Endothelial cell (in vitro differentiated cells): ENCODE results near the gene GREB1. TPM values are rescaled to one million over a fixed set of nuclear protein-coding genes. Genes with fewer than 3 reads are reported as not detected.
A peak's percentile ranks its signal among the peaks of the same experiment; 100 is the strongest.

Experiments
- DNase-seq: peaks from one replicate; pipeline ENCODE4 v3.0.0; 2021; ENCODE audit warnings: low spot score
- H3K27ac Mint-ChIP-seq: one replicate; pipeline ENCODE4 v1.8.0; 2021; ENCODE audit warnings: mixed read lengths, inconsistent platforms; ENCODE audit not compliant: unreplicated experiment
- H3K27me3 Mint-ChIP-seq: one replicate; pipeline ENCODE4 v1.8.0; 2021; ENCODE audit warnings: mild to moderate bottlenecking, moderate library complexity, mixed read lengths, inconsistent platforms; ENCODE audit not compliant: unreplicated experiment
- H3K36me3 Mint-ChIP-seq: one replicate; pipeline ENCODE4 v1.8.0; 2021; ENCODE audit warnings: mild to moderate bottlenecking, low read depth, mixed read lengths, inconsistent platforms; ENCODE audit not compliant: unreplicated experiment
- H3K4me1 Mint-ChIP-seq: one replicate; pipeline ENCODE4 v1.8.0; 2021; ENCODE audit warnings: mild to moderate bottlenecking, mixed read lengths, inconsistent platforms; ENCODE audit not compliant: unreplicated experiment
- H3K4me3 Mint-ChIP-seq: one replicate; pipeline ENCODE4 v1.8.0; 2021; ENCODE audit warnings: mild to moderate bottlenecking, mixed read lengths, inconsistent platforms; ENCODE audit not compliant: unreplicated experiment
- H3K9me3 Mint-ChIP-seq: one replicate; pipeline ENCODE4 v1.8.0; 2021; ENCODE audit warnings: mixed read lengths, inconsistent platforms; ENCODE audit not compliant: unreplicated experiment
- total RNA-seq: library from RNA; stranded (reverse); fragmentation: NEBNext Ultra II Directional; extraction: Animal tissue kit (Norgen Biotek cat#: 25700); gene quantifications from one replicate; pipeline ENCODE4 v1.2.1, GENCODE V29; 2021; ENCODE audit not compliant: unreplicated experiment
- TF ChIP-seq, protein P1 (sequence below): fragments of 200-600 bp; sonication (generic); IDR thresholded peaks from one replicate; pipeline ENCODE4 v1.5.0; 2021; ENCODE audit warnings: antibody characterized with exemption; ENCODE audit not compliant: unreplicated experiment

The GREB1 gene
- total RNA-seq, 1 donor from 2014 or later, result 35.9 TPM

DNA sequence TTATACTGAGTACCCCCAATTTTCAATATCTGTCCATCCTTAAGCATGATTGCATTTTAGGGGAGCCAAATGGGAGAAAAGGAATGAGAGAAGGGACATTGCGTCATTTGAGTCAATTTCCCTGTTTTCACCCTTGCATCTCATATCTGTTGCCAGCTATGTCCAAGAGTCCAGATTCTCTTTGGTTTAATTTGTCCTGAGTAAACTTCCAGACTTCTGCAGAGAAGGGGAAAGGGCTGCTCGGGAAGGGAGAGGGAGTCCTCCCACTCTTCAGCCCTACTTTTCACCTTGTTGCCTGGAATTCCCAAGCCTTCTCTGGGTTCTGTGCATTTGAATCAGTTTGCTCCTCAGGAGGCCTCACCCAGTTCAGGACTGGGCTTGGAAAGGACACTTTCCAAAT lies 16.5 kb downstream of the GREB1 start:
- Mint-ChIP-seq H3K27ac (no peak overlapping the region), H3K4me1 (peaks cover 17% of the 10 kb centered on the region)

DNA sequence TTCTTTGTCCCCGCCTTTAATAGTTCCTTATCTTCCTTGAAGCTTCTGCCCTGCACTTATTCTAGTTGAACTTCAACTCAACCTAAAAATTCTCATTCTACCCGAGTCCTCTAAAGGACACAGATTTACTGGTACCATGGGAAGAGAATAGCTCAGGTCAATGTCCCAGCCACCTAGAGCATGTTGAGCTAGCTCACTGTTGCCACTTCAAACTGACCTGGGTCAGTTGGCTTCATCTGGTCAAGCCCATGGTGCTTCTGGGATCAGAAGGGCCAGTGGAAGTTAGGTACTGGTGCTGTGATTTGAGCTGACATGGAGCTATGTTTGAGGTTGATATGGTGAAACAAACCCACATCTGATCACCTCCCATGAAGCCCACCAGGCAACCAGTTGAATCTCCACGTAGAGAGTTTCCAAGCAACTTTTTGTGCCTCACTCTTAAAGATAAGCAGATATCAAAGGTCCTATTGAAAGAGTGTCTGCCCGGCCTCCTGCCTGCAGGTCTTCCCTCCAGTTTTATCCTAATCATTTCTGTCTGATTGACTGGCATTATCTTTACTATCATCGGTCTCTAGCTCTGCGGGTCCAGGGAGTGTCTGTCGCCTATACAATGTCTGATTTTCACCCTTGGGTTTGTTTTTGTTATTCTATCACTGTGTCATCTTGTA lies 17.2 kb downstream of the GREB1 start:
- peaks cover 25% of the 10 kb centered on the region for H3K4me1 Mint-ChIP-seq
- H3K27ac Mint-ChIP-seq, result no peak overlapping the region
- H3K36me3 Mint-ChIP-seq, result peaks cover 7% of the 10 kb centered on the region
- H3K9me3 Mint-ChIP-seq, result no peaks in the 10 kb centered on the region
- no peaks in the 10 kb centered on the region for H3K27me3 Mint-ChIP-seq
- DNase-seq, result no peak
- TF ChIP-seq, protein P1, sequence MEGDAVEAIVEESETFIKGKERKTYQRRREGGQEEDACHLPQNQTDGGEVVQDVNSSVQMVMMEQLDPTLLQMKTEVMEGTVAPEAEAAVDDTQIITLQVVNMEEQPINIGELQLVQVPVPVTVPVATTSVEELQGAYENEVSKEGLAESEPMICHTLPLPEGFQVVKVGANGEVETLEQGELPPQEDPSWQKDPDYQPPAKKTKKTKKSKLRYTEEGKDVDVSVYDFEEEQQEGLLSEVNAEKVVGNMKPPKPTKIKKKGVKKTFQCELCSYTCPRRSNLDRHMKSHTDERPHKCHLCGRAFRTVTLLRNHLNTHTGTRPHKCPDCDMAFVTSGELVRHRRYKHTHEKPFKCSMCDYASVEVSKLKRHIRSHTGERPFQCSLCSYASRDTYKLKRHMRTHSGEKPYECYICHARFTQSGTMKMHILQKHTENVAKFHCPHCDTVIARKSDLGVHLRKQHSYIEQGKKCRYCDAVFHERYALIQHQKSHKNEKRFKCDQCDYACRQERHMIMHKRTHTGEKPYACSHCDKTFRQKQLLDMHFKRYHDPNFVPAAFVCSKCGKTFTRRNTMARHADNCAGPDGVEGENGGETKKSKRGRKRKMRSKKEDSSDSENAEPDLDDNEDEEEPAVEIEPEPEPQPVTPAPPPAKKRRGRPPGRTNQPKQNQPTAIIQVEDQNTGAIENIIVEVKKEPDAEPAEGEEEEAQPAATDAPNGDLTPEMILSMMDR, result no peak
- H3K4me3 Mint-ChIP-seq, result no peak overlapping the region

More for the DNA sequence above, 16.5 kb downstream of the GREB1 start:
- Mint-ChIP-seq H3K36me3 (peaks cover 4% of the 10 kb centered on the region), H3K4me3 (no peak overlapping the region), H3K27me3 (no peaks in the 10 kb centered on the region), H3K9me3 (no peaks in the 10 kb centered on the region)
- TF ChIP-seq, protein P1, result no peak
- DNase-seq, result no peak

DNA sequence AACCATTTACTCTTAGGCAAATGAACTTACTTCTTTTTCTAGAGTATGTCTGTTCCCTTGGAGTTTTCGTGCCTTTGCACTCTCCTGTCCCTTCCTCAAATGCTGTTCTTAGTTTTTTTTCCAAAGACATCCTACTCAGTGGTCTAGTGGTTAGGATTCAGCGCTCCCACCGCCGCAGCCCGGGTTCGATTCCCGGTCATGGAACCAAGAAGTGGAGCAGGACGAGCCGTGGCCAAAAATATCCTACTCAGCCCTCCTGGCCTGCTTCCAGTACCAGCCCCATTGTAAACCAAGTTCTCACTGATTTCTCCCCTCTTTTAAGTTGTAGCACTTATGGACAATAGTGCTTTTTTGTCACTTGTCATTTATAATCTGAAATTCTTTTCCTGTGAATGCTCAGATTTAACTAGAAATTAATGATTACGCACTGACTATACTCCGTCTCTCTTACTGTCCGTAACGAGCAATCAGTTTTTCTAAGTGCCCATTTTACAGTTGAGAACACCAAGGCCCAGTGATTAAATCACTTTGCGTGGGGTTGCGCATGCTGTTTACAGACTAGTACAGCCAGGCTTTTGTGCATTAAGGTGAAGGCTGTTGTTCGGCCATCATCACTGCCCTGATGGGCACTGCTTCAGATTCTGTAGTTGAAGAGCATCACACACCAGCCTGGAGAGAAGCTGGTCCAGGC lies 17.9 kb downstream of the GREB1 start:
- H3K9me3 Mint-ChIP-seq, result no peaks in the 10 kb centered on the region
- no peaks in the 10 kb centered on the region for H3K27me3 Mint-ChIP-seq
- peaks cover 26% of the 10 kb centered on the region for H3K4me1 Mint-ChIP-seq
- peaks cover 7% of the 10 kb centered on the region for H3K36me3 Mint-ChIP-seq
- DNase-seq, result no peak
- no peak overlapping the region for H3K4me3 Mint-ChIP-seq
- no peak overlapping the region for H3K27ac Mint-ChIP-seq
- TF ChIP-seq, protein P1, result no peak

DNA sequence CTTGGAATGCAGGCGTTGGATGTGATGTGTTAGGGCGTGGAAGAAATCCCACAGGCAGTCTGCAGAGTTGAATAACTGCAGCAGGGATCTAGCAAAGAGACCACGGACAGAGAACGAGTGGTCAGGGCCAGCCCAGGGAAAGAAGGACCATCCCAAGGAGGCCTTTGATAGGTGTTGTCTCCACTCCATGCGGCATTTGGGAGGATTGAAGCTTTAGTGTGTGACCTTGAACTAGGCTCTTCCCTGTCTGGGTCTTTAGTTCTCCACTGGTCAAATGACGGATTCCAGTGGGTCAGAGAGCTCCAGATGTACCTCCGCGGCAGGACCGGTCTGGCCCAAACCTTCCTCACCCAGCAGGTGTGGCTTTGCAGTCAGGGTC lies 18.4 kb downstream of the GREB1 start:
- Mint-ChIP-seq H3K4me3 (no peak overlapping the region), H3K27me3 (no peaks in the 10 kb centered on the region), H3K4me1 (peaks cover 27% of the 10 kb centered on the region), H3K27ac (no peak overlapping the region), H3K9me3 (no peaks in the 10 kb centered on the region), H3K36me3 (peaks cover 7% of the 10 kb centered on the region)
- TF ChIP-seq, protein P1, result no peak
- DNase-seq, result no peak

DNA sequence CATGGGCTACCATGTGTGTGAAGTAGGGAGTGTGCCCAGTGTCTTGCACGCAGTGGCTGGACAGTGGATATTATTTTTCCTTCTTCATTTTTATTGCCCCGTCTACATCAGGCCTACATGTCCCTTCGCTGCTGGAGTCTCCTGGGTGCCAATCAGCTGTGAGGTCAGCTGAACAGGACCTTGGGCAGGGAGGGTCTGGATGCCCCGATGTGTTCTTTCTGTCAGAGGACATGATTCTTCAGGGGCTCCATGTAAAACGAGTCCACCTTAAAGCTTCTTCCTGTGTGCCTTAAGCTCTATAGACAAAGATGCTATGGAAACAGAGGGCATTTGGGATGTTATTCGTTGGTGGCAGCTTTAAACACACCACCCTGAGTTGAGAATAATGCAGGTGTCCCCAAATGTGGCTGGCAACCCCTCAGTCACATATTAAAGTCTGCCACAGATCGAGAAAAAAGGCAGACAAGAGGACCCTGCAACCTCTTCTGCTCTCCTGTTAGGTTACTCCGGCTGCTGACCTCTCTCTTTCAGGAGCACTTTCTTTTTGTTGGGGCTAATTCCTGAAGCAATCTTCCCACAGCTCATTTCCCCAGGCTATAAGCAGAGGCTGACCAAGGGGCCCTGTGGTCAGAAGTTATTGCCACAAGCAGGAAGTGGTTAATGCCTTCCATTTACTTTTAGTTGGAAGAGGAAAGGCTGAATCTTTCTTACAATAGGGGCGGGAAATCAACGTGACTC lies 20.0 kb downstream of the GREB1 start:
- Mint-ChIP-seq H3K4me1 (peaks cover 32% of the 10 kb centered on the region), H3K9me3 (no peaks in the 10 kb centered on the region), H3K27ac (peak overlapping the region; percentile 34), H3K27me3 (no peaks in the 10 kb centered on the region), H3K4me3 (peak overlapping the region; percentile 15), H3K36me3 (peaks cover 7% of the 10 kb centered on the region)
- TF ChIP-seq, protein P1, result no peak
- DNase-seq, result no peak
